BJ (cell line): ENCODE measurements around the gene ALPG. TPM values are rescaled to one million over a fixed set of nuclear protein-coding genes. Genes with fewer than 3 reads are reported as not detected.
"Not testable (repeated sequence)": the region's sequence is repeated elsewhere in the genome, so short reads cannot be mapped to it uniquely, and the experiment has no call there.

Source experiments
- CTCF ChIA-PET: fragments of 350-600 bp; formaldehyde crosslinking; extraction: SDS; loops from one replicate; lab custom pipeline; 2021; ENCODE audit warnings: antibody characterized with exemption, inconsistent platforms; lab: Yijun Ruan, JAX
- POLR2A ChIA-PET: fragments of 300-600 bp; sonication (Branson Sonifier 250); formaldehyde crosslinking; extraction: SDS; loops from one replicate; lab custom pipeline; 2021; ENCODE audit warnings: antibody characterized with exemption; lab: Charles Lee
- DNase-seq: peaks from one replicate; pipeline ENCODE4 v3.0.0-alpha.2; 2011; ENCODE audit warnings: low read depth
- H3K27me3 ChIP-seq: 2 replicates; pipeline ENCODE4 v1.6.0; 2011; ENCODE audit warnings: low read length; ENCODE audit not compliant: control insufficient read depth, insufficient read depth
- H3K36me3 ChIP-seq: 2 replicates; pipeline ENCODE4 v1.5.1; 2011; ENCODE audit warnings: low read length; ENCODE audit not compliant: control insufficient read depth, insufficient read depth
- H3K4me3 ChIP-seq: 2 replicates; pipeline ENCODE4 v1.5.1; 2011; ENCODE audit warnings: low read depth, mild to moderate bottlenecking, control low read depth, low read length
- CTCF ChIP-seq: IDR thresholded peaks from 2 replicates; pipeline ENCODE4 v1.5.1; 2011; ENCODE audit warnings: low read depth, mild to moderate bottlenecking, control low read depth, inconsistent platforms, low read length, moderate library complexity; ENCODE audit not compliant: insufficient read depth
- polyA plus RNA-seq: library from polyadenylated mRNA; depleted of rRNA; stranded (reverse); fragments of >200 nt; gene quantifications from 2 replicates; pipeline ENCODE4 v1.2.3, GENCODE V29; 2011

The ALPG gene
- polyA plus RNA-seq, 1 experiment, result not detected

- ChIA-PET POLR2A (no interaction called here), CTCF (interaction anchor here (1.1 kb wide), 1 partner anchor 46 kb away, joined by 5 read pairs; no protein-coding TSS in a partner anchor)
- no peak for DNase-seq
- peaks cover 7% of the 10 kb centered on the region for H3K27me3 ChIP-seq
- H3K4me3 ChIP-seq, result no peak overlapping the region
- TF ChIP-seq CTCF, result no peak
- no peaks in the 10 kb centered on the region for H3K36me3 ChIP-seq
Measured at GRCh38 chr2:232393556-232393955, 13.1 kb upstream of the ALPG start.

- not testable (repeated sequence) for H3K27me3 ChIP-seq
Measured at GRCh38 chr2:232394431-232394830, 12.2 kb upstream of the ALPG start.

GRCh38 chr2:232395586-232395985 is 11.1 kb upstream of the ALPG start:
- ChIA-PET POLR2A (no interaction called here), CTCF (no interaction called here)
- no peak for TF ChIP-seq CTCF
- Histone ChIP-seq H3K4me3 (no peak overlapping the region), H3K27me3 (peaks cover 6% of the 10 kb centered on the region), H3K36me3 (no peaks in the 10 kb centered on the region)
- no peak for DNase-seq

More at GRCh38 chr2:232394431-232394830, 12.2 kb upstream of the ALPG start:
- CTCF ChIA-PET, result interaction anchor here (1.1 kb wide), 1 partner anchor 45 kb away, joined by 5 read pairs; no protein-coding TSS in a partner anchor
- DNase-seq, H3K4me3 ChIP-seq, POLR2A ChIA-PET, H3K36me3 ChIP-seq: not testable (repeated sequence)

DNA sequence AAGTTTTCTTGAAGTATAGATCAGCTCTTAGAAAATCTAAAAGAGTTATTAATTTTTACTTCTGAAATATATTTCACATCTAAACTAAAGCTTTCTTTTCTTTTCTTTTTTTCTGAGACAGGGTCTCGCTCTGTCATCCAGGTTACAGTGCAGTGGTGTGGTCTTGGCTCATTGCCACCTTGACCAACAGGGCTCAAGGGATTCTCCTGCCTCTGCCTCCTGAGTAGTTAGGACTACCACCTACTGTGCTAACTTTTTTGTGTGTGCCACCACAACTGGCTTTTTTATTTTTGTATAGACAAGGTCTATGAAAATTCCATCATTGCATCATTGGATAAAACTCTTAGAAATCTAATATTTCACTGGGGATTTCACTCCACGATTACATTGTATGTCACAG is 10.0 kb upstream of the ALPG start:
- no peaks in the 10 kb centered on the region for H3K36me3 ChIP-seq
- H3K4me3 ChIP-seq, result no peak overlapping the region
- H3K27me3 ChIP-seq, result peaks cover 4% of the 10 kb centered on the region; the same call in 1 of the 2 replicates
- no peak for TF ChIP-seq CTCF
- CTCF ChIA-PET, result no interaction called here
- no peak for DNase-seq
- POLR2A ChIA-PET, result no interaction called here

DNA sequence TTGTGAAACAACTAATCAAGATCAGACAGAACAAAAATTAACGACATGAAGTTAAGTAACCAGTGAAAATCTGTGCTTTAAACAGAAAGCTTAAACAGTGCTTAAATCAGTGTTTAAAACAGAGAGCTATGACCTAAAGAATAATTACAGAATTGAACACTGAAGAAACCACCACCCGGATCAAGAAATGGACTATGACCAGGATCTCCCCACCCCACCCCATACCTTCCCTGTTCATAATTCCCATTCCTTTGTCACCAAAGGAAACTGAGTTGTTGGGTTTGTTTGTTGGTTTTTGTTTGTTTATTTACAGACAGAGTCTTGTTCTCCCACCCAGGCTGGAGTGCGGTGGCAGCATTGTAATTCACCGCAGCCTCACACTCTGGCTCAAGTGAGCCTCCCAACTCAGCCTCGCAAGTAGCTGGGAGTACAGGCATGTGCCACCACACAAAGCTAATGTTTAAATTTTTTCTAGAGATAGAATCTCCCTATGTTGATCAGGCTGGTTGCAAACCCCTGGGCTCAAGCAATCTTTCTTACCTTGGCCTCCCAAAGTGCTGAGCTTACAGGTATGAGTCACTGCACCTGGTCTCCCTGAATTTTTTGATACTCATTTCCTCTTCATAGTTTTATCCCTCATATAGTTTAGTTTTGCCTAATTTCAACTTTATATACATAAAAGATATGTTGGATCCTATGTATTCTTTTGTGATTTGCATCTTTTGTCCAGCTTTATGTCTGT is 8.2 kb upstream of the ALPG start:
- Histone ChIP-seq H3K27me3 (peaks cover 6% of the 10 kb centered on the region; the same call in 1 of the 2 replicates), H3K4me3 (no peak overlapping the region), H3K36me3 (no peaks in the 10 kb centered on the region)
- DNase-seq, result no peak
- ChIA-PET POLR2A (no interaction called here), CTCF (no interaction called here)
- TF ChIP-seq CTCF, result no peak
